Ascending aorta (tissue), 2 donors: ENCODE data around the gene MRPL27. TPM values are rescaled to one million over a fixed set of nuclear protein-coding genes. Genes with fewer than 3 reads are reported as not detected.

Experiments
- DNase-seq, 2 donors: peaks; one replicate each; pipeline ENCODE4 v3.0.0-alpha.2; 2019; ENCODE audit warnings: low spot score in 2 of 2
- H3K27ac ChIP-seq, 2 donors: fragments of 200-600 bp; sonication (generic); one replicate each; pipeline ENCODE4 v1.5.1; 2016 to 2017; ENCODE audit warnings: mild to moderate bottlenecking in 1 of 2
- H3K27me3 ChIP-seq: fragments of 200-600 bp; sonication (generic); one replicate; pipeline ENCODE4 v1.5.1; 2017
- H3K36me3 ChIP-seq, 2 donors: fragments of 200-600 bp; sonication (generic); one replicate each; pipeline ENCODE4 v1.5.1; 2016
- H3K4me1 ChIP-seq, 2 donors: fragments of 200-600 bp; sonication (generic); one replicate each; pipeline ENCODE4 v1.5.1; 2016 to 2017; ENCODE audit warnings: mild to moderate bottlenecking in 1 of 2
- H3K4me3 ChIP-seq, 2 donors: fragments of 200-600 bp; sonication (generic); one replicate each; pipeline ENCODE4 v1.5.1; 2016 to 2017; ENCODE audit warnings: mild to moderate bottlenecking in 1 of 2
- H3K9me3 ChIP-seq, 2 donors: fragments of 200-600 bp; sonication (generic); one replicate each; pipeline ENCODE4 v1.5.1; 2016
- CTCF ChIP-seq, 3 experiments: fragments of 200-600 bp in 2 of 3; fragments of 450-650 bp in 1 of 3; sonication (generic) in 2 of 3; IDR thresholded peaks; one replicate each; pipeline ENCODE4 v1.5.1; 2016 to 2019; ENCODE audit warnings: antibody characterized with exemption in 3 of 3, mild to moderate bottlenecking in 1 of 3, moderate library complexity in 1 of 3
- intact Hi-C: fragments of 100-400 bp; cut with DNase I; formaldehyde crosslinking; loops from one replicate; pipeline ENCODE4 v1.15.1; 2023
- total RNA-seq: library from RNA; depleted of rRNA; stranded (reverse); fragments of >200 nt; gene quantifications from one replicate; pipeline ENCODE4 v1.1.0, GENCODE V29; 2016

The MRPL27 gene
- total RNA-seq, 1 donor from 2014 or later, result 28.9 TPM

- intact Hi-C loops, result no loop called here
- H3K36me3 ChIP-seq, result peaks cover 48 to 68% of the 10 kb centered on the region in 2 donors
Measured at GRCh38 chr17:50354776-50355175, 18.2 kb downstream of the MRPL27 start.

GRCh38 chr17:50354198-50354597 is 18.8 kb downstream of the MRPL27 start:
- H3K36me3 ChIP-seq, result peaks cover 48 to 64% of the 10 kb centered on the region in 2 donors
- no peaks in the 10 kb centered on the region for H3K4me1 ChIP-seq
- no peaks in the 10 kb centered on the region for H3K27me3 ChIP-seq
- H3K9me3 ChIP-seq, result no peaks in the 10 kb centered on the region
- intact Hi-C loops, result no loop called here
- no peak overlapping the region for H3K4me3 ChIP-seq
- no peak overlapping the region for H3K27ac ChIP-seq
- TF ChIP-seq CTCF (IDR thresholded peaks at IDR 0.05), result no peak
- DNase-seq, result no peak

More at GRCh38 chr17:50354776-50355175, 18.2 kb downstream of the MRPL27 start:
- no peaks in the 10 kb centered on the region for H3K27me3 ChIP-seq
- no peaks in the 10 kb centered on the region for H3K9me3 ChIP-seq
- H3K4me3 ChIP-seq, result no peak overlapping the region
- H3K4me1 ChIP-seq, result no peaks in the 10 kb centered on the region
- no peak overlapping the region for H3K27ac ChIP-seq
- no peak for DNase-seq
- TF ChIP-seq CTCF (IDR thresholded peaks at IDR 0.05), result no peak

- TF ChIP-seq CTCF (IDR thresholded peaks at IDR 0.05), result no peak
- H3K4me3 ChIP-seq, result no peak overlapping the region
- no peak for DNase-seq
- intact Hi-C loops, result no loop called here
- no peak overlapping the region for H3K27ac ChIP-seq
- H3K27me3 ChIP-seq, result no peaks in the 10 kb centered on the region
- no peaks in the 10 kb centered on the region for H3K9me3 ChIP-seq
- no peaks in the 10 kb centered on the region for H3K4me1 ChIP-seq
- peaks cover 44 to 59% of the 10 kb centered on the region in 2 donors for H3K36me3 ChIP-seq
Measured at GRCh38 chr17:50353600-50354195, 19.3 kb downstream of the MRPL27 start.

- Histone ChIP-seq H3K36me3 (peaks cover 39 to 52% of the 10 kb centered on the region in 2 donors), H3K4me3 (no peak overlapping the region), H3K4me1 (no peaks in the 10 kb centered on the region), H3K27me3 (no peaks in the 10 kb centered on the region), H3K9me3 (no peaks in the 10 kb centered on the region), H3K27ac (no peak overlapping the region)
- intact Hi-C loops, result no loop called here
- TF ChIP-seq CTCF (IDR thresholded peaks at IDR 0.05), result no peak
- DNase-seq, result no peak
Measured at GRCh38 chr17:50352693-50353599, 20.0 kb downstream of the MRPL27 start.

- Histone ChIP-seq H3K36me3 (peaks cover 39 to 47% of the 10 kb centered on the region in 2 donors), H3K4me3 (no peak overlapping the region), H3K27ac (no peak overlapping the region), H3K27me3 (no peaks in the 10 kb centered on the region), H3K9me3 (no peaks in the 10 kb centered on the region), H3K4me1 (peaks cover 3 to 6% of the 10 kb centered on the region in 2 donors)
- DNase-seq, result no peak
- intact Hi-C loops, result no loop called here
- TF ChIP-seq CTCF (IDR thresholded peaks at IDR 0.05), result no peak
Measured at GRCh38 chr17:50352072-50352692, 20.8 kb downstream of the MRPL27 start.
